ENCODE results near the gene RASSF8. TPM values are rescaled to one million over a fixed set of nuclear protein-coding genes. Genes with fewer than 3 reads are reported as not detected.

Gene RASSF8
- total RNA-seq, 4 donors from 2014 or later: 93.2 to 127 (median 111) TPM

GRCh38 chr12:26113853-26114719 is 155.6 kb downstream of the RASSF8 start:
- H3K36me3 ChIP-seq: no peaks in the 10 kb centered on the region
- TF ChIP-seq POLR2AphosphoS5 (IDR thresholded peaks at IDR 0.05): peak; percentile 80
- TF ChIP-seq POLR2A (IDR thresholded peaks at IDR 0.05): peak; percentile 91 to 93
- TF ChIP-seq CTCF (IDR thresholded peaks at IDR 0.05): peak in 3 of 4 experiments; percentile 35 to 59 (median 49)
- TF ChIP-seq EP300 (IDR thresholded peaks at IDR 0.05): no peak
- no peaks in the 10 kb centered on the region for H3K9me3 ChIP-seq
- H3K4me1 ChIP-seq: peaks cover 4 to 70% (median 7%) of the 10 kb centered on the region in 3 donors
- H3K27me3 ChIP-seq: no peaks in the 10 kb centered on the region
- peak overlapping the region; percentile 16 to 64 for H3K4me3 ChIP-seq
- whole genome bisulfite sequencing, 2 donors (ENCODE audit: low coverage in 1 of 2): 0 to 6% methylated on average over 3 to 19 of the region's 72 CpGs
- ATAC-seq: peak; percentile 90
- H3K27ac ChIP-seq: peak overlapping the region; percentile 70 to 98 (median 96)

- peak overlapping the region; percentile 16 to 64 for H3K4me3 ChIP-seq
- H3K9me3 ChIP-seq: no peaks in the 10 kb centered on the region
- peak overlapping the region; percentile 70 to 98 (median 96) for H3K27ac ChIP-seq
- no peak for ATAC-seq
- H3K36me3 ChIP-seq: no peaks in the 10 kb centered on the region
- H3K4me1 ChIP-seq: peaks cover 4 to 70% (median 10%) of the 10 kb centered on the region in 3 donors
- TF ChIP-seq EP300 (IDR thresholded peaks at IDR 0.05): no peak
- no peak for TF ChIP-seq CTCF (IDR thresholded peaks at IDR 0.05)
- no peak for TF ChIP-seq POLR2AphosphoS5 (IDR thresholded peaks at IDR 0.05)
- TF ChIP-seq POLR2A (IDR thresholded peaks at IDR 0.05): no peak
- H3K27me3 ChIP-seq: no peaks in the 10 kb centered on the region
- WGBS, 2 donors (ENCODE audit: low coverage in 1 of 2): 19 to 39% methylated on average over 10 to 13 of the region's 13 CpGs
Observed at GRCh38 chr12:26114720-26115401, 156.4 kb downstream of the RASSF8 start.

GRCh38 chr12:26116829-26117715 is 158.6 kb downstream of the RASSF8 start:
- Histone ChIP-seq H3K4me1 (peaks cover 4 to 86% (median 11%) of the 10 kb centered on the region in 3 donors), H3K27ac (peak overlapping the region; percentile 15 to 98 (median 83)), H3K9me3 (no peaks in the 10 kb centered on the region), H3K27me3 (no peaks in the 10 kb centered on the region), H3K4me3 (no peak overlapping the region), H3K36me3 (no peaks in the 10 kb centered on the region)
- no peak for ATAC-seq
- 63 to 64% methylated on average over 6 of the region's 6 CpGs for WGBS, 2 donors (ENCODE audit: low coverage in 1 of 2)
- no peak for TF ChIP-seq CTCF (IDR thresholded peaks at IDR 0.05)
- no peak for TF ChIP-seq EP300 (IDR thresholded peaks at IDR 0.05)
- no peak for TF ChIP-seq POLR2A (IDR thresholded peaks at IDR 0.05)
- no peak for TF ChIP-seq POLR2AphosphoS5 (IDR thresholded peaks at IDR 0.05)

GRCh38 chr12:26118308-26118707 is 159.8 kb downstream of the RASSF8 start:
- H3K27ac ChIP-seq: peak overlapping the region in 3 of 4 donors; percentile 47 to 98 (median 97)
- peaks cover 4 to 81% (median 6%) of the 10 kb centered on the region in 3 donors for H3K4me1 ChIP-seq
- no peaks in the 10 kb centered on the region for H3K9me3 ChIP-seq
- TF ChIP-seq POLR2AphosphoS5 (IDR thresholded peaks at IDR 0.05) (no peak), EP300 (IDR thresholded peaks at IDR 0.05) (no peak), CTCF (IDR thresholded peaks at IDR 0.05) (no peak), POLR2A (IDR thresholded peaks at IDR 0.05) (no peak)
- WGBS, 2 donors (ENCODE audit: low coverage in 1 of 2): 66 to 84% methylated on average over 4 of the region's 4 CpGs
- H3K4me3 ChIP-seq: no peak overlapping the region
- H3K36me3 ChIP-seq: no peaks in the 10 kb centered on the region
- H3K27me3 ChIP-seq: no peaks in the 10 kb centered on the region
- no peak for ATAC-seq
